Transverse colon (tissue), 3 donors: Measurements from ENCODE around the gene RPTN.

Experiments
- CTCF ChIP-seq, 5 experiments: fragments of 200-600 bp in 3 of 5; fragments of 450-650 bp in 2 of 5; sonication (generic) in 3 of 5; IDR thresholded peaks; 1 replicate in 2 of 5; 2 replicates in 3 of 5; pipeline ENCODE4 v1.5.1; 2016 to 2017; ENCODE audit warnings: antibody characterized with exemption in 5 of 5, inconsistent platforms in 3 of 5, mild to moderate bottlenecking in 2 of 5, moderate library complexity in 1 of 5
- POLR2A ChIP-seq: fragments of 450-650 bp; IDR thresholded peaks from one replicate; pipeline ENCODE4 v1.6.1; 2016; ENCODE audit warnings: antibody characterized with exemption, mild to moderate bottlenecking, moderate library complexity

- TF ChIP-seq CTCF (IDR thresholded peaks at IDR 0.05) (no peak), POLR2A (no peak)
These were observed 48.6 kb downstream of the RPTN start for GRCh38 chr1:152110365-152110859.
